ENCODE measurements around the gene TMEM87B.

TMEM87B gene

DNA sequence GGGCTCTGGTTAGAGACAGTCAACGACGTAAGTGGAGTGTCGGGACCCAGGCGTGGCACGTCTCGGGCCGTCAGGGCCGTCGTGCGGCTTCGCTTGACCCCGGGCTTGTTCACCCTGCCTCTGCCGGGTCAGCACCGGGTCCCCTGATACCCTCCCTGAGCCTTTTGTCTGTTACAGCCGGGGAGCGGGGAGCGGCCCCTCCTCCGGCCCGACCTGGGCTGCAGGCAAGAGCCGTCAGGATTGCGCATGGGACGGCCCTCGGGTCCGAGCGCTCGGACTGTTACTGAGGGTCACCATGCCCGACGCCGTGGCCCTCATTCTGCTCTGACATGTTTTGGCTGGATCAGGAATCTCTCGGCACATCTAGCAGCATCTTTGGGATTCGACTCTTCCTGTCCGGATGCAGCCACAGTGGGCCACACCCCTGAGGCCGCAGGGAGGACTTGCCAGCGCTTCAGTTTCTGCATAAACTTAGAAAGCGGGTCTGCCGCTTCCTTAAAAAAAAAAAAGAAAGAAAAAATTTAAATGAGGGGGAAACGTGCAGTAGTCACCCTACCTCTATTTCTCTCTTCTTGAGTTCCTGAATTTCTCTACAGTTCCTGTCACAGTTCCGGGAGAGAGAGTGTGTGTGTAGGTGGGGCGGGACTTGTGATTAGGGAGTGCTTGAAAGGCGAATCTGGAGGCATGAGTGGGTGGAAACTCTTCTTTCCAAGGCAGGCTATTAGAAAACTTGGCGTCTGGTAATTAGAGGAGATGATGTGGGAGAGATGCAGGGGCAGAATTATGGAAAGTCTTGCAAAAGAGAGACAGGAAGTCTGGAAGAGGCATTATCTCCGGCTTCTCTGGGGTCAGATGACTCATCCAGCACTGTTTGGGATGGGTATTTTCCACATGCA, 909 bp downstream of the TMEM87B start:
- TF ChIP-seq, protein P1, sequence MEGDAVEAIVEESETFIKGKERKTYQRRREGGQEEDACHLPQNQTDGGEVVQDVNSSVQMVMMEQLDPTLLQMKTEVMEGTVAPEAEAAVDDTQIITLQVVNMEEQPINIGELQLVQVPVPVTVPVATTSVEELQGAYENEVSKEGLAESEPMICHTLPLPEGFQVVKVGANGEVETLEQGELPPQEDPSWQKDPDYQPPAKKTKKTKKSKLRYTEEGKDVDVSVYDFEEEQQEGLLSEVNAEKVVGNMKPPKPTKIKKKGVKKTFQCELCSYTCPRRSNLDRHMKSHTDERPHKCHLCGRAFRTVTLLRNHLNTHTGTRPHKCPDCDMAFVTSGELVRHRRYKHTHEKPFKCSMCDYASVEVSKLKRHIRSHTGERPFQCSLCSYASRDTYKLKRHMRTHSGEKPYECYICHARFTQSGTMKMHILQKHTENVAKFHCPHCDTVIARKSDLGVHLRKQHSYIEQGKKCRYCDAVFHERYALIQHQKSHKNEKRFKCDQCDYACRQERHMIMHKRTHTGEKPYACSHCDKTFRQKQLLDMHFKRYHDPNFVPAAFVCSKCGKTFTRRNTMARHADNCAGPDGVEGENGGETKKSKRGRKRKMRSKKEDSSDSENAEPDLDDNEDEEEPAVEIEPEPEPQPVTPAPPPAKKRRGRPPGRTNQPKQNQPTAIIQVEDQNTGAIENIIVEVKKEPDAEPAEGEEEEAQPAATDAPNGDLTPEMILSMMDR (IDR thresholded peaks at IDR 0.05; ENCODE audit: low read length, missing control alignments), result no peak
- peak; percentile 97 for DNase-seq (ENCODE audit: low read depth)

DNA sequence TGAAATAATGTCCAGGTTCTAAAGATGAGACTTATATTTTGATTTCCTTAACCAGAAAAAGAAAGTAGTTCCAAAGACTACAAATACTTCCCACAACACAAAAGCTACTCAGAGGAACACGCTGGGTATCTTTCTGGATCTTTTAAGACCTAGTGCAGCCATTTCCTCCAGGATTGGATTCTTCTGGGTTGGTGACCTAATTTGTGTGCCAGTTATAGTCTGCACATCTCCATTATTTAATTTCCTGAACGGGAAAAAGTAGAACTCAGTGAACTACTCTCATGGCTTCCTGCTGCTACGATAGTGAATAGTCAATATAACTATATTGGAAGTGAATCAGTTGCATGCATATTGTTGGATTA, 1.5 kb downstream of the TMEM87B start:
- peak overlapping the region; percentile 91 for H3K4me3 ChIP-seq (replicated peaks; ENCODE audit: low read depth, low read length)
- TF ChIP-seq, protein P1 (IDR thresholded peaks at IDR 0.05; ENCODE audit: low read length, missing control alignments), result no peak
- no peak for DNase-seq (ENCODE audit: low read depth)

More for the DNA sequence above, 909 bp downstream of the TMEM87B start:
- peak overlapping the region; percentile 91 for H3K4me3 ChIP-seq (replicated peaks; ENCODE audit: low read depth, low read length)

DNA sequence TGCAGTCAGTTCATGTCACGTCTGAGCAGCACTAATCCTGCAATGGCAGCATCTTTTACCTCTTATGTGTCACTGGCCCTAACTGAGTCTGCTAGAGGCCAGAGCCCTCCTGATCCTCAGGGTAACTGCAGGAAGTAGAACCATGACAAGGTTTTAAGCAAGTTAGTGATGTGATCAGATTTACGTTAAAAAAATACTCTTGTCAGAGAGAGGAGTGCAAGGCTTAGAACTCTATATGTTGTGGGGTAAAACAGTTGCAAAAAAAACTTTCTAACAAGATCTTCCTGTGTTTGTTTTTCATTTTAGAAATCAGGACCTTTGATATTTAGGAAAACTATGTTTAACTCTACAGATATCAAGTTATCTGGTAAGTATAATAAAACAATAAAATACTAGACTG, 4.6 kb downstream of the TMEM87B start:
- TF ChIP-seq, protein P1 (IDR thresholded peaks at IDR 0.05; ENCODE audit: low read length, missing control alignments), result no peak
- DNase-seq (ENCODE audit: low read depth), result no peak
- no peak overlapping the region for H3K4me3 ChIP-seq (replicated peaks; ENCODE audit: low read depth, low read length)

DNA sequence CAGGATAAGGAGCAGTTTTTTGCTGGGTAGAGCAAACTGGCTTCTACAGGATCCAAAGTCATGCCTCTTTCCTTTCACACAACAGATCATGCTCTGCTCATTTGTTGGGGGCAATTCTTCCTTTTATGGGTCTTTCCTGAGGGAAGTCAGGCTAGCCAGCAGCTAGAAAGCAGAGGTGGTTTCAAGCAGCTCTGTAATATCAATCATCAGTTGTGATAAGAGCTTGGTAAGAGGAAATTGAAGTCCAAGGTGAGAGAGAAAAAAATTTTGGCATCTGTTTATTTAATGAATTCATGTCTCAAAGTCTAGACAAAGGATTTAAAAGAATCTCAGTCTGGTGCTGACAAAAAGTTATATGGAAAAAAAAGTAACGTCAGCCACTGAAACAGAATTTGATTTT, 6.2 kb downstream of the TMEM87B start:
- TF ChIP-seq, protein P1 (IDR thresholded peaks at IDR 0.05; ENCODE audit: low read length, missing control alignments), result no peak
- no peak for DNase-seq (ENCODE audit: low read depth)
- H3K4me3 ChIP-seq (replicated peaks; ENCODE audit: low read depth, low read length), result no peak overlapping the region

DNA sequence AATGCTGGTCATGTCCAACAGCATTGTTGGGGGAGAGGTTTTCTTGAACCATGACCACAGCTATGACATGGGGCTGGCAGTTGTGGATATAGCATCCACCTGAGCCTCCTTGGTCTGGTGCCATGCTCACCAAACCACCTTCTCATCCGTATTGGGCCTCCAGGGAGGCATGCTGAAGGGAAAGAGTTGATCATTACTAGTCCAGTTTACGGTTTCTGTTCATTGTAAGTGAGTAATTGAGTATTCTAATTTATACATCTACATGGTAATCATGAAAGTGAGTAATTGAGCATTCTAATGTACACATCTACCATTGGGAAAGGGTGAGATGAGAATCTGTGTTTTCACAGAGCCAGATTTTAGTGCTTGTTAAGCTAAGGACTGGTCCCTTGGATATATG, 6.8 kb downstream of the TMEM87B start:
- no peak for DNase-seq (ENCODE audit: low read depth)
- TF ChIP-seq, protein P1 (IDR thresholded peaks at IDR 0.05; ENCODE audit: low read length, missing control alignments), result no peak
- no peak overlapping the region for H3K4me3 ChIP-seq (replicated peaks; ENCODE audit: low read depth, low read length)

DNA sequence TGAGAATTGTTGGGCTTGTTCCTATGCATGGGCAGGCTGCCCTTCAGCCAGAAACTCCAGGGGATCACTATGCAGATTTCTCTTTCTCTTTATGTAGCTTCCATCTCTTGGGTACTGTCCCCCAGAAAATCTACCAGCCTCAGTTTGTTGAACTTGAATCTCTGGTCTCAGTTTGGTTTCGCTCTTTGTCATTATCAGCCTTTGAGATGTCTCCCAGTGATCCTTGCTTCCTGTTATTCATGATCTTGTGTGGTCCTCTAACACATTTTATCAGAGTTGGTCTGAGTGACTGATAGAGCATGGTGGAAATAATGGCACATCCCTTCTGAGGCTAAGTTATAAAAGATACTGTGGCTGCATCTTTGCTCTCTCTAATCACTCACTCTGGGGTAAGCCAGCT, 7.8 kb downstream of the TMEM87B start:
- TF ChIP-seq, protein P1 (IDR thresholded peaks at IDR 0.05; ENCODE audit: low read length, missing control alignments), result no peak
- no peak overlapping the region for H3K4me3 ChIP-seq (replicated peaks; ENCODE audit: low read depth, low read length)

DNA sequence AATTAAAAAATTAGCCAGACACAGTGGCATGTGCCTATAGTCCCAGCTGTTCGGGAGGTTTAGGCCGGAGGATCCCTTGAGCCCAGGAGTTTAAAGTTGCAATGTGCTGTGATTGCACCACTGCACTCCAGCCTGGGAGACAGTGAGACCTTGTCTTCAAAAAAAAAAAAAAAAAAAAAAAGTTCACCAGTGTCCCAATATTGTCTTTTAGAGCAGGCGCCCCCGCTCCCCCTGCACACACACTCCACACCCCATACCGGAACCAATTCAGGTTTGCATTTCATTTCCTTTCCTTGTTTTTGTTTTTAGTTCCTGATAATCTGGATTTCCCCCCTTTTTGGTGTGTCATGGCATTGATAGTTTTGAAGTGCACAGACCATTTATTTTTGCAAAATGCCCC, 10.4 kb downstream of the TMEM87B start:
- no peak for DNase-seq (ENCODE audit: low read depth)
- TF ChIP-seq, protein P1 (IDR thresholded peaks at IDR 0.05; ENCODE audit: low read length, missing control alignments), result no peak

More for the DNA sequence above, 7.8 kb downstream of the TMEM87B start:
- no peak for DNase-seq (ENCODE audit: low read depth)

More for the DNA sequence above, 10.4 kb downstream of the TMEM87B start:
- no peak overlapping the region for H3K4me3 ChIP-seq (replicated peaks; ENCODE audit: low read depth, low read length)
